Non-pigmented ciliary epithelial cell (primary cell): Measurements from ENCODE around the gene VSIG2.

ENCODE experiments used
- DNase-seq: peaks from one replicate; pipeline ENCODE4 v3.0.0-alpha.2; 2010; ENCODE audit warnings: low read depth

Gene VSIG2

GRCh38 chr11:124724979-124725718, 26.9 kb downstream of the VSIG2 start:
- DNase-seq: no peak

GRCh38 chr11:124722176-124722575, 29.9 kb downstream of the VSIG2 start:
- no peak for DNase-seq

- DNase-seq: no peak
Measured at GRCh38 chr11:124719534-124719933, 32.5 kb downstream of the VSIG2 start.

- DNase-seq: no peak
Measured at GRCh38 chr11:124718801-124719200, 33.3 kb downstream of the VSIG2 start.

- DNase-seq: no peak
Measured at GRCh38 chr11:124717786-124718651, 34.0 kb downstream of the VSIG2 start.

GRCh38 chr11:124717421-124717785, 34.7 kb downstream of the VSIG2 start:
- no peak for DNase-seq

- no peak for DNase-seq
Measured at GRCh38 chr11:124716591-124716990, 35.5 kb downstream of the VSIG2 start.

GRCh38 chr11:124712392-124712791, 39.7 kb downstream of the VSIG2 start:
- DNase-seq: no peak

GRCh38 chr11:124707829-124708228, 44.2 kb downstream of the VSIG2 start:
- DNase-seq: no peak

GRCh38 chr11:124700028-124700427, 52.0 kb downstream of the VSIG2 start:
- DNase-seq: no peak

GRCh38 chr11:124699547-124699946, 52.5 kb downstream of the VSIG2 start:
- no peak for DNase-seq
